Renal cortex interstitium (tissue), 11 donors: Measurements from ENCODE around the gene SST. TPM values are rescaled to one million over a fixed set of nuclear protein-coding genes. Genes with fewer than 3 reads are reported as not detected.
A peak's percentile ranks its signal among the peaks of the same experiment; 100 is the strongest.

Source experiments
- DNase-seq, 11 donors: peaks; one replicate each; pipeline ENCODE4 v3.0.0-alpha.2; 2013; ENCODE audit warnings: low read depth in 9 of 11, low spot score in 4 of 11; ENCODE audit errors: extremely low read depth in 1 of 11
- polyA plus RNA-seq, 3 donors: library from polyadenylated mRNA; unstranded; fragments of 120-200 nt; gene quantifications; one replicate each; pipeline ENCODE4 v1.2.1, GENCODE V29; 2013; ENCODE audit not compliant: insufficient read length in 3 of 3

Gene SST
- polyA plus RNA-seq, 3 donors: 0.45 to 15.1 (median 2.6) TPM

GRCh38 chr3:187642861-187643260 is 27.3 kb downstream of the SST start:
- DNase-seq: no peak

DNA sequence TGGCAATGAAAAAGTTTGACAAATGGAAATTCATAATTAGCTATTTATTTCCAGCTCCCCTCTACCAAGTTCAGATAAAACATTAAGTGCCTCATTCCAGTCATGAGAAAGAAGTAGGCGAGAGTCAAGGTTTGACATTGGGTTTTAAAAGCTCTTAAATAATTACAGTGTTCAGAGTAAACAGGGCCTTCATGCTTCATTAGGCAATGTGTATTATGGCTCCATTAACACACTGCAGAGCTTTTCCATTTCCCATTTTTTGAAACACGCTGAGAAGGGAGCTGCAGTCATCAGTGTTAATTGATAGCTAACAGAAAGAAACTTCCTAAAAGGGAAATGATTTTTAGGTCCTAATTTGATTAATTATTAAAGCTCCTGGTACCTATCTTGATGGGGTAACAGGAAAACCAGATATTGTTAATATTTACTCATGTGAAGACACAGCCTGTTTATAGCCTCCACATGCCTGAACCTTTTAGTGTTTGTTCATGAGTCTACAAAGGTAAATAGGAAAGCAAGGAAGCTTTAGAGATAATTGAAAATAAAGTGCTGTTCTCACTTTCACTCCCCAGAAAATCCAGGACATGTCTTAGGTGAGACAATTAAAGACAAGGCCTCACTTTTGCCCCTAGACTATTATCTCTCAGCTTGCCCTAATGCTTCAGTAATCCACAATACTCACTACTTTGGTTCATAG is 28.7 kb downstream of the SST start:
- DNase-seq: peak in 1 of 11 donors; percentile 4

DNA sequence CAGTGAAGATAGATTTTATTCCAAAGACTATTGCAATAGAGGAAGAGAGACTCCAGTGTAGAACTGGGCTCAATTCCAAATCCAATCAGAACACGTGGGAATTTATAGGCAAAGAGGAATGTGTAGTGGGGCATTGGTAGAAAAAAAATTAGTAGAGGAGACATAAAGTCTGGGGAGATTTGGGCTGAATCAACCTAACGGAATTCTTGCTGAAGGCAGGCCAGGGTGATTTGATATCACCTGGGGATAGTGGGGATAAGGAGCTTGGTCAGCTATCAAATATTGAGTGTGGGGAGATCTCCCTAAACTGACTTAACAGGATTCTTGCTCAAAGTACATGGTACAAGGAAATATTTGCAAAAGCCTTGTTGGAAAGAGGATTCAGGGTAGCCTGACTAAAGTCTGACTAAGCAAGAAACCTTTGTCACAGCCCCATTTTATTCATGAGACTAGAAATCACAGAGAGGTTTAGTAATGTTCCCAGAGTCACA is 29.6 kb downstream of the SST start:
- no peak for DNase-seq

DNA sequence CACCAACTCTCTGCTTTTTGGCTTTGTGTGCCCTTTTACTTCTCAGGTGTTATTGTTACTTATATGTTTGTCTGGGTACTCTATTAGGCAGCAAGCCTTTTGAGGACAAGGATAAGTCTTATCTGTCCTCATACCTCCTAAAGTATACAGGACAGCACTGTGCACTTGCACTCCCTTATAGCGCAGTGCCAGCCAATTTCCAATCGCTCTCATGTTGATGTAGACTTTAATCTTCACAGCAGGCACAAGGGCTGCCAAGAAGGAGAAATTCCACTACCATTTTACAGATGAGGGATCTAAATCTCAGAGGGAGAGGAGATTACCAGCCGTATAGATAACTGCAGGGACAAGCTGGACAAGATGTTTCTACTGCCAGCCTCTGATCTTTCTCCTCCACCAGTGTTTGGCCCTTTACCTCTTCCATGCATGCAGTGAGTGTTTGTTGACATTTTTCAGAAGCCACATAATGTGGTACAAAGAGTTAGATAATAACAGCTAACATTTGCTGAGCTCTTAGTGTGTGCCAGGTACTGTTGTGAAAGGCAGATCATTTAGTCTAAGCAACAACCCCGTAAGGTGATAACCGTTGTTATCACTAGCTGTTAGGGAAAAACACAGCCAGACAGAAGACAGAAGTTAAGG is 30.1 kb downstream of the SST start:
- no peak for DNase-seq

DNA sequence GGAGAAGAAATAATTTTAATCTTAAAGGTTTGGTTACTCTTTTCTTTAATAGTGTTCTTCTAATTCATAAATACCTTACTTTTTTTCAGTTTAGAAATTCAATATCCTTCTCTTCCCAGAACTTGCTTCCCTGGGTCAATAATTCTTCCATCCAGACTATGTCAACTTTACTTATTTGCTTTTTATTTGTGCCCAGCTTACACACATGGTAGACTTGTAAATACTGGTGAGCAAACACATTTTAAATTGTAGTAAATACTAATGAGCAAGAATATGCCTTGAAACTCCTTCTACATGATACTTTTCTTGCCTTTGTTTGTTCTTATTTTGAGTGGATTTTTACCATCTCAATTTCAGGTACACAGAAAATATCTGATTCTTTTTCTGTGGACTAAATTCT is 33.7 kb downstream of the SST start:
- DNase-seq: no peak

- DNase-seq: no peak
These were observed 39.8 kb downstream of the SST start for GRCh38 chr3:187630404-187630803.

GRCh38 chr3:187629711-187630110 is 40.5 kb downstream of the SST start:
- no peak for DNase-seq

DNA sequence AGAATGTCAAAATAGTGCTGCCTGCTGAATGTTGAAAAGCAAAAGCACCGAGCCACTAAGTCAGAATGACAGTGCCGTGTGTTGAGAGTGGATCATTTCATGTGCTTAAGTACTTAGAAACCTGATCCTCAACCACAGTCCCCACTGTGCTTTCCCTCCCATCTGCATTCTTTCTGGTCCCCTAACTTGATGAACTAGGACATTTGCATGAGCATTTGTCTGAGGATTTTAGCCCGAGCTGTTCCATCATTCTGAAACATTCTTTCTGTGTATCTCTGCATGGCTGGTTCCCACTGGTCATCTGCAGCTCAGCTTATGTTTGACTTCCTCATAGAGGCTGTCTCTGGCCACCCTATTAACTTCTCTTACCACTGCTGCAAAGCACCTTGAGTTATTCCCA is 42.0 kb downstream of the SST start:
- DNase-seq: peak in 3 of 11 donors; percentile 12 to 34 (median 17)

GRCh38 chr3:187626581-187626980 is 43.6 kb downstream of the SST start:
- DNase-seq: no peak

DNA sequence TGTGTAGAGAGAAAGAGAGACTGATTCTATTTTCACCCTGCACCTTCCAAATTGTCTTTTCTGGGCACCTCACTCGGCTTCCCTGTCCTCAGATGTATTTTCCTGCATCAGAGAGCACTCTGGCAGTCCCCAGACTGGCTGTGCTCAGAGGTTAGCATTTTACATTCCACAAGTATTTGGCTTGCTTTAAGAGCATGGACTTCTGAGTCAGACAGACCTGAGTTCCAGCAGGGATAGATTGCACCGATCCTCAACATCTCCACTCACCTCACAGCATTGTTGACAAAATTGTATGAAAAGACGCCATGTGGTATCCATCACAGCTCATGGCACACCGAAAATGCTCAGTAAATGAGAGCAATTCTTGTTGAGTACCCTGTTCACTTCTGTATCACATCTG is 45.6 kb downstream of the SST start:
- DNase-seq: no peak

DNA sequence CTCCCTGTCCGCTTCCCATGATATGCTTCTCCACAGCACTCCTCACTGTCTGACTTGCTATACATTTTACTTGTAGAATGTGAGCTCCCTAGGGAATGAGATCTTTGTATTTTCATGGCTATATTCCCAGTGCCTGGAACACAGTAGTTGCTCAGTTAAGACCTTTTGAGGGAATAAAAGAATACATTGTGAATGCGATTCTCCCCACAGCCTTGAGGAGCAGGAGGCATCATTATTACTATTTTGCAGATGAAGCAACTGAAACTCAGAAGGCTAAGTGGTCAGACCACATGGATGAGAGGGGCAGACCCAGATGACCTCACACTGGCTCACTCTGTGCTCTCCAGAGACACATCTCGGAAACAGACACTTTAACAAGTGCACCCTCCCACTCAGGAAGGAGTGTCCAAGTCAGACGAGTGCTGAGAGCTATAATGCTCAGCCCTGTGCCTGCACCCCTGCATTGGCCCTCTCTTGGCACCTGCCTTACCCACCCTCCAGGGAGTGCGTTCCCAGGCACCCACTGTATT is 46.8 kb downstream of the SST start:
- DNase-seq: no peak

GRCh38 chr3:187621881-187622280 is 48.3 kb downstream of the SST start:
- DNase-seq: no peak

- DNase-seq: no peak
These were observed 50.7 kb downstream of the SST start for GRCh38 chr3:187619461-187619860.

Other genes starting within 250 kb of the SST start
- gene RTP2, start 32.2 kb upstream of the SST start, polyA plus RNA-seq: not detected
- gene BCL6, start 75.1 kb upstream of the SST start, polyA plus RNA-seq: 10 to 100 TPM; 10.8 to 18.9 (median 11.4) TPM